Osteoblast (primary cell): ENCODE results near the gene SERINC1. TPM values are rescaled to one million over a fixed set of nuclear protein-coding genes. Genes with fewer than 3 reads are reported as not detected.

Source experiments
- DNase-seq: peaks from one replicate; pipeline ENCODE4 v3.0.0; 2011; ENCODE audit warnings: low spot score, mixed read lengths; ENCODE audit not compliant: insufficient read length; ENCODE audit errors: missing footprints
- H2AFZ ChIP-seq: 2 replicates; pipeline ENCODE4 v1.6.0; 2011; ENCODE audit warnings: mild to moderate bottlenecking, low read length
- H3K27ac ChIP-seq: 2 replicates; pipeline ENCODE4 v1.5.1; 2011; ENCODE audit warnings: mild to moderate bottlenecking, low read depth, low read length, moderate library complexity
- H3K27me3 ChIP-seq: 2 replicates; pipeline ENCODE4 v1.6.0; 2012; ENCODE audit warnings: mild to moderate bottlenecking, control low read depth, inconsistent platforms, low read length, moderate library complexity; ENCODE audit not compliant: insufficient read depth
- H3K36me3 ChIP-seq: 2 replicates; pipeline ENCODE4 v1.5.1; 2011; ENCODE audit warnings: mild to moderate bottlenecking, low read length, control low read depth, moderate library complexity; ENCODE audit not compliant: insufficient read depth
- H3K4me1 ChIP-seq: 2 replicates; pipeline ENCODE4 v1.5.1; 2011; ENCODE audit warnings: mild to moderate bottlenecking, low read length, control low read depth, moderate library complexity; ENCODE audit not compliant: insufficient read depth
- H3K4me2 ChIP-seq: 2 replicates; pipeline ENCODE4 v1.6.0; 2011; ENCODE audit warnings: mild to moderate bottlenecking, low read length; ENCODE audit not compliant: insufficient read depth
- H3K4me3 ChIP-seq: fragments of 200-600 bp; sonication (generic); 3 replicates; pipeline ENCODE4 v1.5.1; 2012; ENCODE audit warnings: mild to moderate bottlenecking, low read length, inconsistent platforms; ENCODE audit not compliant: insufficient read depth
- H3K79me2 ChIP-seq: 2 replicates; pipeline ENCODE4 v1.6.0; 2012; ENCODE audit warnings: mild to moderate bottlenecking, low read length, control low read depth, inconsistent platforms; ENCODE audit not compliant: insufficient read depth
- H3K9me3 ChIP-seq: 2 replicates; pipeline ENCODE4 v1.5.1; 2011; ENCODE audit warnings: low read depth, low read length, control low read depth
- H4K20me1 ChIP-seq: 2 replicates; pipeline ENCODE4 v1.6.0; 2012; ENCODE audit warnings: mild to moderate bottlenecking, low read length, control low read depth; ENCODE audit not compliant: insufficient read depth
- total RNA-seq: library from RNA; depleted of rRNA; stranded (reverse); fragments of >200 nt; gene quantifications from 2 replicates; pipeline ENCODE4 v1.2.3, GENCODE V29; 2012
- TF ChIP-seq, protein P1 (sequence below): IDR thresholded peaks from 2 replicates; pipeline ENCODE4 v1.5.1; 2011; ENCODE audit warnings: mild to moderate bottlenecking, low read depth, low read length, moderate library complexity; ENCODE audit errors: extremely low read depth

SERINC1 gene
- total RNA-seq, 1 donor = 247 TPM

DNA sequence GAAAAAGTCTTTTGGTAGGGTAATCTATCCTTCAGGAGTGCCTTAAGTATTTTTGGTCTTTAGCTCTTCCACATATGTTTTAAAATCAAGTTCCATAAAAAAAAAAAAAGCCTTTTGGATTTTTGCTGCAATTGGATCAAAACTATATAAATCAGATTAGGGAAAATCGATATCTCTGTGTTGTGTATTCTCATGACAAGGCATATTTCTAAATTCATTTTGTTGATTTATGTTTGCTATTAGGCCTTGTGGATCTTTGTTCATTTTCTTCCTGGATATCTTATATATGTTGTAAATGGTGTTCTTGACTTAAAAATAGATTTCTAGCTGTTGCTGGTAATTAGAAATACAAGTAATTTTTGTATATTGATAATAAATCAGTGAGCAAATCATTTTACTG is 63.4 kb downstream of the SERINC1 start:
- H2AFZ ChIP-seq = no peak overlapping the region
- H3K79me2 ChIP-seq = peaks cover 80% of the 10 kb centered on the region
- no peaks in the 10 kb centered on the region for H3K27me3 ChIP-seq
- no peak overlapping the region for H3K4me3 ChIP-seq
- no peak overlapping the region for H3K4me2 ChIP-seq
- no peaks in the 10 kb centered on the region for H3K36me3 ChIP-seq
- DNase-seq = no peak
- H3K9me3 ChIP-seq = no peaks in the 10 kb centered on the region
- H3K27ac ChIP-seq = no peak overlapping the region
- TF ChIP-seq, protein P1, sequence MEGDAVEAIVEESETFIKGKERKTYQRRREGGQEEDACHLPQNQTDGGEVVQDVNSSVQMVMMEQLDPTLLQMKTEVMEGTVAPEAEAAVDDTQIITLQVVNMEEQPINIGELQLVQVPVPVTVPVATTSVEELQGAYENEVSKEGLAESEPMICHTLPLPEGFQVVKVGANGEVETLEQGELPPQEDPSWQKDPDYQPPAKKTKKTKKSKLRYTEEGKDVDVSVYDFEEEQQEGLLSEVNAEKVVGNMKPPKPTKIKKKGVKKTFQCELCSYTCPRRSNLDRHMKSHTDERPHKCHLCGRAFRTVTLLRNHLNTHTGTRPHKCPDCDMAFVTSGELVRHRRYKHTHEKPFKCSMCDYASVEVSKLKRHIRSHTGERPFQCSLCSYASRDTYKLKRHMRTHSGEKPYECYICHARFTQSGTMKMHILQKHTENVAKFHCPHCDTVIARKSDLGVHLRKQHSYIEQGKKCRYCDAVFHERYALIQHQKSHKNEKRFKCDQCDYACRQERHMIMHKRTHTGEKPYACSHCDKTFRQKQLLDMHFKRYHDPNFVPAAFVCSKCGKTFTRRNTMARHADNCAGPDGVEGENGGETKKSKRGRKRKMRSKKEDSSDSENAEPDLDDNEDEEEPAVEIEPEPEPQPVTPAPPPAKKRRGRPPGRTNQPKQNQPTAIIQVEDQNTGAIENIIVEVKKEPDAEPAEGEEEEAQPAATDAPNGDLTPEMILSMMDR = no peak
- H4K20me1 ChIP-seq = peaks cover 8% of the 10 kb centered on the region
- H3K4me1 ChIP-seq = no peaks in the 10 kb centered on the region

DNA sequence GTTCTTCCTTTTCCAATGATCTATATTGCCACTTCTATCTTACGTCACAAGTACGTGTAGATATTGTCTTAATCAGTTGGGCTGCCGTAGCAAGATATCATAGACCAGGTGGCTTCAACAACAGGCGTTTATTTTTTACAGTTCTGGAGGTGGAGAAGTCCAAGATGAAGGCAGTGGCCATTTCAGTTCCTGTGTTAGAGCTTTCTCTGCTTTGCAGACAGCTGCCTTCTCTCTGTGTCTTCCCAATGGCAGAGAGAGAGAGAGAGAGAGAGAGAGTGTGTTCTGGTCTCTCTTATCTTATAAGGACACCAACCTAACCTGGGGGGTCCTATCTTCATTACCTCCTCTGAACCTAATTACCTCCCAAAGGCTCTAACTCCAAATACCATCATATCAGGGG is 63.9 kb downstream of the SERINC1 start:
- no peak overlapping the region for H2AFZ ChIP-seq
- peaks cover 85% of the 10 kb centered on the region for H3K79me2 ChIP-seq
- H3K27me3 ChIP-seq = no peaks in the 10 kb centered on the region
- H3K9me3 ChIP-seq = no peaks in the 10 kb centered on the region
- H3K4me2 ChIP-seq = no peak overlapping the region
- no peaks in the 10 kb centered on the region for H3K36me3 ChIP-seq
- H3K4me3 ChIP-seq = no peak overlapping the region
- H3K4me1 ChIP-seq = no peaks in the 10 kb centered on the region
- H4K20me1 ChIP-seq = peaks cover 8% of the 10 kb centered on the region
- TF ChIP-seq, protein P1 = no peak
- no peak overlapping the region for H3K27ac ChIP-seq
- no peak for DNase-seq

DNA sequence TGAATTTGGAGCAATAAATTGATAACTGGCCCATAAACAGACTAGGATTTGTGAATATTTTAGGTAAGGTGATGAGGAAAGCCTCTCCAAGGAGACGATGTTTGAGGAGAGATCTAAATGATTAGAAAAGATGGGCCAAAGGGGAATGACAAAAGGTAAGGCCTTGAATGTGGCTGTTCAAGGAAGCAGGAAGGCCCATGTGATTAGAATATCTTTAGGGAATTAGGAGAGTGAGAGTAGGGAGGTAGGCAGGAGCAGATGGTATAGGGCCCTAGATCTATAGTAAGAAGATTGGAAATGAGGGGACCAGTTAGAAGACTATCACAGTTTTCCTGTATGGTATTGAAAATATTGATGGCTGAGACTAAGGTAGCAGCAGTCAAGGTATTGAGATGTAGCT is 65.4 kb downstream of the SERINC1 start:
- Histone ChIP-seq H3K4me1 (peaks cover under 1% of the 10 kb centered on the region), H3K27me3 (no peaks in the 10 kb centered on the region), H3K9me3 (no peaks in the 10 kb centered on the region), H3K79me2 (peaks cover 97% of the 10 kb centered on the region), H3K4me3 (no peak overlapping the region), H3K27ac (no peak overlapping the region), H4K20me1 (peaks cover 12% of the 10 kb centered on the region), H3K36me3 (no peaks in the 10 kb centered on the region), H3K4me2 (no peak overlapping the region), H2AFZ (no peak overlapping the region)
- TF ChIP-seq, protein P1 = no peak
- no peak for DNase-seq

DNA sequence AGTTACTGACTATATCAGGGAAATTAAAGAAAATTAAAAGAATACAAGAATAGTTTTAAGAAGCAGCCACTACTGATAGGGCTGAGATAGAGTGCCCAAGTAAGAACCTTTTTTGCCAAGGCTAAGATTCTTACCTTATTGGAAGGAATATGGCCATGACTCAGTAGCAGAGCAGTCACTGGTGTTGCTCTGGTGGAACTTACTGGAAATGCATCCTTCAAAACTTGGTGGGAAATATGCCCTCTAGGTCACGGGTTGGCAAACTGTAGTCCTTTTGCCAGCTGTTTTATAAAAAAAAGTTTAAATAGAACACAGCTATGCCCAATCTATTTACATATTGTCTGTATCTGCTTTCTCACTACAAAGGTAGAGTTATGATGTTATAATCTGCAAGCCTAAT is 66.2 kb downstream of the SERINC1 start:
- H3K36me3 ChIP-seq = no peaks in the 10 kb centered on the region
- H3K4me3 ChIP-seq = no peak overlapping the region
- H3K79me2 ChIP-seq = peaks cover 97% of the 10 kb centered on the region
- H4K20me1 ChIP-seq = peaks cover 20% of the 10 kb centered on the region
- H2AFZ ChIP-seq = no peak overlapping the region
- peak; percentile 56 for DNase-seq
- H3K4me1 ChIP-seq = peaks cover 8% of the 10 kb centered on the region
- no peak overlapping the region for H3K4me2 ChIP-seq
- TF ChIP-seq, protein P1 = peak; percentile 24
- H3K27ac ChIP-seq = no peak overlapping the region
- no peaks in the 10 kb centered on the region for H3K27me3 ChIP-seq
- no peaks in the 10 kb centered on the region for H3K9me3 ChIP-seq
